Fibroblast of the aortic adventitia (primary cell): ENCODE results near the gene SUGP1. TPM values are rescaled to one million over a fixed set of nuclear protein-coding genes. Genes with fewer than 3 reads are reported as not detected.
A peak's percentile ranks its signal among the peaks of the same experiment; 100 is the strongest.

Experiments
- DNase-seq: peaks from one replicate; pipeline ENCODE4 v3.0.0-alpha.2; 2010; ENCODE audit warnings: low read depth
- H3K4me3 ChIP-seq: 2 replicates; pipeline ENCODE4 v1.5.1; 2011; ENCODE audit warnings: low read depth, mild to moderate bottlenecking, control low read depth, low read length, moderate library complexity
- CTCF ChIP-seq: IDR thresholded peaks from 2 replicates; pipeline ENCODE4 v1.5.1; 2011; ENCODE audit warnings: mild to moderate bottlenecking, low read length, control low read depth, inconsistent platforms; ENCODE audit not compliant: insufficient read depth
- total RNA-seq: library from RNA; depleted of rRNA; stranded (reverse); fragments of >200 nt; gene quantifications from 2 replicates; pipeline ENCODE4 v1.2.3, GENCODE V29; 2012; ENCODE audit warnings: low replicate concordance

The SUGP1 gene
- total RNA-seq, 1 donor: 32.4 TPM

GRCh38 chr19:19334989-19335344, 14.7 kb upstream of the SUGP1 start:
- no peak overlapping the region for H3K4me3 ChIP-seq
- no peak for DNase-seq
- no peak for TF ChIP-seq CTCF

- H3K4me3 ChIP-seq: no peak overlapping the region
- no peak for TF ChIP-seq CTCF
- no peak for DNase-seq
Observed at GRCh38 chr19:19334063-19334988, 14.0 kb upstream of the SUGP1 start.

- DNase-seq: no peak
- TF ChIP-seq CTCF: no peak
- no peak overlapping the region for H3K4me3 ChIP-seq
Observed at GRCh38 chr19:19329126-19329525, 8.8 kb upstream of the SUGP1 start.

- no peak for DNase-seq
- no peak overlapping the region for H3K4me3 ChIP-seq
- TF ChIP-seq CTCF: no peak
Observed at GRCh38 chr19:19327672-19328071, 7.4 kb upstream of the SUGP1 start.

GRCh38 chr19:19324059-19324770, 3.9 kb upstream of the SUGP1 start:
- DNase-seq: no peak
- no peak overlapping the region for H3K4me3 ChIP-seq
- TF ChIP-seq CTCF: no peak

GRCh38 chr19:19321141-19321577, 850 bp upstream of the SUGP1 start:
- peak overlapping the region; percentile 98 for H3K4me3 ChIP-seq
- DNase-seq: peak; percentile 15
- TF ChIP-seq CTCF: no peak
